NCI-H1930 (cell line): ENCODE results near the gene EPHA1.
"Not testable (repeated sequence)": the region's sequence is repeated elsewhere in the genome, so short reads cannot be mapped to it uniquely, and the experiment has no call there.

Experiments used
- DNase-seq, 2 experiments: peaks; one replicate each; lab custom pipeline; 2025; lab: John Stamatoyannopoulos, UW

The EPHA1 gene

GRCh38 chr7:143405173-143406001 lies 3.3 kb downstream of the EPHA1 start:
- DNase-seq, result no peak

GRCh38 chr7:143402233-143402632 lies 6.4 kb downstream of the EPHA1 start:
- DNase-seq, result not testable (repeated sequence)

- DNase-seq, result no peak
Observed at GRCh38 chr7:143401265-143401664, 7.4 kb downstream of the EPHA1 start.

GRCh38 chr7:143399642-143400041 lies 9.0 kb downstream of the EPHA1 start:
- no peak for DNase-seq

GRCh38 chr7:143399151-143399550 lies 9.5 kb downstream of the EPHA1 start:
- DNase-seq, result no peak

GRCh38 chr7:143398616-143399015 lies 10.0 kb downstream of the EPHA1 start:
- no peak for DNase-seq

GRCh38 chr7:143397710-143398530 lies 10.7 kb downstream of the EPHA1 start:
- DNase-seq, result no peak

- DNase-seq, result no peak
Observed at GRCh38 chr7:143396625-143397556, 11.8 kb downstream of the EPHA1 start.

GRCh38 chr7:143396182-143396581 lies 12.5 kb downstream of the EPHA1 start:
- DNase-seq, result no peak

- no peak for DNase-seq
Observed at GRCh38 chr7:143395187-143396149, 13.2 kb downstream of the EPHA1 start.

GRCh38 chr7:143394777-143395176 lies 13.9 kb downstream of the EPHA1 start:
- DNase-seq, result no peak

GRCh38 chr7:143394068-143394467 lies 14.6 kb downstream of the EPHA1 start:
- no peak for DNase-seq

- DNase-seq, result no peak
Observed at GRCh38 chr7:143393267-143394041, 15.2 kb downstream of the EPHA1 start.

- DNase-seq, result no peak
Observed at GRCh38 chr7:143392875-143393266, 15.8 kb downstream of the EPHA1 start.

GRCh38 chr7:143392427-143392826 lies 16.2 kb downstream of the EPHA1 start:
- not testable (repeated sequence) for DNase-seq

GRCh38 chr7:143391462-143392404 lies 16.9 kb downstream of the EPHA1 start:
- DNase-seq, result no peak

- no peak for DNase-seq
Observed at GRCh38 chr7:143390773-143391317, 17.8 kb downstream of the EPHA1 start.

- no peak for DNase-seq
Observed at GRCh38 chr7:143390104-143390772, 18.4 kb downstream of the EPHA1 start.
